ENCODE results near the gene TSPAN18. TPM values are rescaled to one million over a fixed set of nuclear protein-coding genes. Genes with fewer than 3 reads are reported as not detected.

The TSPAN18 gene
- total and polyA plus RNA-seq, 3 donors from 2014 or later: 2.1 to 11.1 (median 5.0) TPM

DNA sequence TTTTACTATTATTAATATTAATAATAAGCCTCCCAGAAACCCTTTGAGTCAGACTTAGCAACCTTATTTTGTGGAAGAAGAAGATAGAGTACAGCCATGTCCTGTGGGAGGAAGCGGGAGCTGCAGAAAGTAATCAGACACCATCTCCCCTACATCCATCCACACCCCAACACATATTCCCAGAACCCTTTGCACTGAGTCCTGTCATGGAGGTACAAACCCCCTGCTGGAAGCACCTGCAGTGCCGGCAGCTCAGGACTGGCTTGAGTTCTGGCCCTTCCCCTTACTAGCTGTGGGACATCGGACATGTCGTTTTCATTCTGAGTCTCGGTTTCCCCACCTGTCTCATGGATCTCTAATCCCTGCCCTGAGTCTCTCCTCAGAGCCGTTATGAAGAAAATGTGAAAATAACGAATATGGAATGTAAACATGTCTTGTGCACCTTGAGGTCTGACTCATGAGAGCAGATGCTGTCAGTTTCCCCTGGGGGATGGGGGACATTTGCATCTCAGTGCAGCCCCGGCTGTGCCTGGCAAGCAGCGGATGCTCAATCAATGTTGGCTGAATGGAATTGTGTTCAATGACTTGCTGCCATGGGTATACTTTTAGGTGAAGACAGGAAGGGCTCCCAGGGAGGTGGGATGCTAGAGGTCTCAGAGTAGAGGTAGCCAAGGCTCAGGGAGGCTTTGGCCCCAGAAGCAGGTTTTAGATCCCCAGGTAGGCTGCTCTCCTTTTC is 178.5 kb downstream of the TSPAN18 start:
- no peak for DNase-seq
- Histone ChIP-seq H3K4me1 (no peaks in the 10 kb centered on the region), H3K27me3 (no peaks in the 10 kb centered on the region), H3K36me3 (ENCODE audit: low read depth, missing control alignments) (no peaks in the 10 kb centered on the region), H3K9me3 (no peaks in the 10 kb centered on the region), H3K27ac (no peak overlapping the region), H3K4me3 (no peak overlapping the region)
- 80 to 89% methylated on average over 6 to 9 of the region's 9 CpGs for WGBS, 2 donors
- TF ChIP-seq CTCF (IDR thresholded peaks at IDR 0.05) (no peak), POLR2A (IDR thresholded peaks at IDR 0.05) (no peak)
- intact Hi-C loops (cut with DNase I; ENCODE audit: low total_unique reads): no loop called here

DNA sequence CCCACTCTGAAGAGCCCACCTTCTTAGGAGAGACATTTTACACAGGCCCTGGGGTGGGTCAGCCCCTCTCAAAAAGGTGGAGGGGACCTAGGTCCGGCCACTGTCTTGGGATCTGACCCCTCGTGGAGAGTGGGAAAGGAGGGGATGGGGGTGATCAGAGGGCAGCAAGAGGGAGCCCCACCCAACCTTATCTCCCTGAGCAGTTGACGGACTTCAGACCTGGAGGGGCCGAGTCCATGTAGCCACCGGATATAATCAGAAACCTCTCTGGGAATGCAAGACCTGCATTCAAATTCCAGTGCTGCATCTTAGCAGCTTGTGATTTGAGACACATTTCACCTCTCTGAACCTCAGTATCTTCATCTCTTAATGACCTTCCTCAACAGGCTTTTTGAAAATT is 179.9 kb downstream of the TSPAN18 start:
- intact Hi-C loops (cut with DNase I; ENCODE audit: low total_unique reads): no loop called here
- TF ChIP-seq CTCF (IDR thresholded peaks at IDR 0.05): no peak
- no peak for TF ChIP-seq POLR2A (IDR thresholded peaks at IDR 0.05)
- DNase-seq: no peak
- H3K27ac ChIP-seq: no peak overlapping the region
- no peaks in the 10 kb centered on the region for H3K36me3 ChIP-seq (ENCODE audit: low read depth, missing control alignments)
- 67 to 78% methylated on average over 5 of the region's 5 CpGs for WGBS, 2 donors
- H3K4me3 ChIP-seq: no peak overlapping the region
- no peaks in the 10 kb centered on the region for H3K27me3 ChIP-seq
- H3K9me3 ChIP-seq: no peaks in the 10 kb centered on the region
- H3K4me1 ChIP-seq: no peaks in the 10 kb centered on the region

GRCh38 chr11:44909557-44909956 is 182.8 kb downstream of the TSPAN18 start:
- Histone ChIP-seq H3K9me3 (no peaks in the 10 kb centered on the region), H3K4me3 (no peak overlapping the region), H3K27ac (no peak overlapping the region), H3K27me3 (no peaks in the 10 kb centered on the region), H3K36me3 (ENCODE audit: low read depth, missing control alignments) (no peaks in the 10 kb centered on the region), H3K4me1 (no peaks in the 10 kb centered on the region)
- intact Hi-C loops (cut with DNase I; ENCODE audit: low total_unique reads): no loop called here
- 92 to 95% methylated on average over 11 to 14 of the region's 14 CpGs for WGBS, 2 donors
- TF ChIP-seq POLR2A (IDR thresholded peaks at IDR 0.05) (no peak), CTCF (IDR thresholded peaks at IDR 0.05) (no peak)
- no peak for DNase-seq

DNA sequence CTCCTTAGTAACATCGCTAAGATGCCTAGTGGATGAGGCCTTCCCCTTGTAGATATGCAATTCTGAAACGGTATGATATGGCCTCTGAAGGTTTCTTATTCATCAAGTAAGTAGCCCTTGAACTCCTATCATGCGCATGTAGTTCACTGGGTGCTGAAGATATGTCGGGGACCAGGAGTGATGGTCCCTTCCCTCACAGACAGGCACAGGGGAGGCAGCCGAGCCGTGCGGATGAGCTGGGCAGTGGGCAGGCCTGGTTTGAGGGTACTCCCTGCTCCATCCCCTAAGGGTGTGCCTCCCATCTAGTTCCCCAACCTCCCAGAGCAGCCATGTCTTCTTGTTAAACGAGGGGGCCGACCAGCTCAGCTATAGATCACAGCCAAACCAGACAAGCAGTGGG is 183.8 kb downstream of the TSPAN18 start:
- no peaks in the 10 kb centered on the region for H3K36me3 ChIP-seq (ENCODE audit: low read depth, missing control alignments)

More for the DNA sequence above, 183.8 kb downstream of the TSPAN18 start:
- no peak overlapping the region for H3K27ac ChIP-seq
- H3K4me1 ChIP-seq: no peaks in the 10 kb centered on the region
- TF ChIP-seq CTCF (IDR thresholded peaks at IDR 0.05) (no peak), POLR2A (IDR thresholded peaks at IDR 0.05) (no peak)
- H3K27me3 ChIP-seq: no peaks in the 10 kb centered on the region
- no peaks in the 10 kb centered on the region for H3K9me3 ChIP-seq
- no peak for DNase-seq
- intact Hi-C loops (cut with DNase I; ENCODE audit: low total_unique reads): loop anchor here (5.0 kb wide), 2 partner anchors 288 to 353 kb away; no protein-coding TSS in a partner anchor
- 83% methylated on average over 9 of the region's 9 CpGs for whole genome bisulfite sequencing, 2 donors
- no peak overlapping the region for H3K4me3 ChIP-seq
